ENCODE measurements around the gene BTBD9. TPM values are rescaled to one million over a fixed set of nuclear protein-coding genes. Genes with fewer than 3 reads are reported as not detected.

BTBD9 gene
- polyA plus RNA-seq, 2 of the 4 experiments (the other 2 are of a cell fraction) = 2.3 to 4.6 TPM

GRCh38 chr6:38522322-38522721 is 117.4 kb downstream of the BTBD9 start:
- CTCF ChIA-PET = interaction anchor here (0.7 to 1.8 kb wide), 2 partner anchors 28 to 48 kb away, joined by 3 to 4 read pairs; no protein-coding TSS in a partner anchor
- 17% methylated on average over 2 of the region's 2 CpGs for WGBS (ENCODE audit: missing lambda C conversion rate)
- ATAC-seq = peak in 1 of 2 experiments; percentile 42; a peak in 2 of 6 replicates

GRCh38 chr6:38518511-38519304 is 121.0 kb downstream of the BTBD9 start:
- Histone ChIP-seq H3K27ac (no peak overlapping the region), H3K4me1 (peaks cover 26% of the 10 kb centered on the region), H3K9me3 (no peaks in the 10 kb centered on the region), H3K4me3 (no peak overlapping the region), H3K4me2 (no peak overlapping the region)
- POLR2A ChIA-PET = no interaction called here
- DNase-seq (ENCODE audit: low read depth in 1 of 2, low spot score in 1 of 2) (no peak), ATAC-seq (no peak), FAIRE-seq (no peak)
- TF ChIP-seq BCL3 (IDR thresholded peaks at IDR 0.05) (no peak), ESRRA (IDR thresholded peaks at IDR 0.05; ENCODE audit: borderline replicate concordance, low read length) (no peak), NFE2L2 (conservative IDR thresholded peaks at IDR 0.05; ENCODE audit: low read length) (no peak), KDM5A (IDR thresholded peaks at IDR 0.05) (no peak), USF2 (IDR thresholded peaks at IDR 0.05) (no peak), HOXB5 (CRISPR knock-in tag; IDR thresholded peaks at IDR 0.05) (no peak), RNF2 (IDR thresholded peaks at IDR 0.05; ENCODE audit: borderline replicate concordance, low read depth) (no peak), EHF (CRISPR knock-in tag; IDR thresholded peaks at IDR 0.05) (no peak)
- CTCF ChIA-PET = interaction anchor here (1.2 kb wide), 1 partner anchor 21 kb away, joined by 3 read pairs; no protein-coding TSS in a partner anchor

More at GRCh38 chr6:38522322-38522721, 117.4 kb downstream of the BTBD9 start:
- no peaks in the 10 kb centered on the region for H3K9me3 ChIP-seq
- POLR2A ChIA-PET = no interaction called here
- peaks cover 17% of the 10 kb centered on the region; the same call in 2 of the 3 replicates for H3K4me1 ChIP-seq
- H3K4me3 ChIP-seq = no peak overlapping the region
- no peak overlapping the region; a peak in 1 of 6 replicates for H3K27ac ChIP-seq
- H3K4me2 ChIP-seq = peak overlapping the region; percentile 53
- DNase-seq (ENCODE audit: low read depth in 1 of 2, low spot score in 1 of 2) = peak in 1 of 2 experiments; percentile 55
- FAIRE-seq = no peak
- TF ChIP-seq KDM5A (IDR thresholded peaks at IDR 0.05) (no peak), NFE2L2 (conservative IDR thresholded peaks at IDR 0.05; ENCODE audit: low read length) (no peak), CTCF (IDR thresholded peaks at IDR 0.05) (no peak)

- DNase-seq (ENCODE audit: low read depth in 1 of 2, low spot score in 1 of 2) = peak in 1 of 2 experiments; percentile 63
- ATAC-seq = peak in 1 of 2 experiments; percentile 61; a peak in 3 of 6 replicates
- H3K9me3 ChIP-seq = no peaks in the 10 kb centered on the region
- no peak overlapping the region for H3K4me3 ChIP-seq
- peak overlapping the region; percentile 35 for H3K4me2 ChIP-seq
- H3K4me1 ChIP-seq = peaks cover 19% of the 10 kb centered on the region
- FAIRE-seq = no peak
- ChIA-PET CTCF (interaction anchor here (0.6 to 1.8 kb wide), 4 partner anchors 23 to 812 kb away, joined by 3 to 6 read pairs (median 3); no protein-coding TSS in a partner anchor), POLR2A (no interaction called here)
- H3K27ac ChIP-seq = peak overlapping the region; percentile 13 to 36; a peak in 2 of 6 replicates
- TF ChIP-seq NPAS2 (CRISPR knock-in tag; IDR thresholded peaks at IDR 0.05; ENCODE audit: borderline replicate concordance) (no peak), RNF2 (IDR thresholded peaks at IDR 0.05; ENCODE audit: borderline replicate concordance, low read depth) (no peak), REST (IDR thresholded peaks at IDR 0.05) (no peak), USF2 (IDR thresholded peaks at IDR 0.05) (no peak), EHMT2 (IDR thresholded peaks at IDR 0.05; ENCODE audit: low read depth) (no peak), RCOR1 (IDR thresholded peaks at IDR 0.05; ENCODE audit: low read depth, low read length) (no peak), HES2 (IDR thresholded peaks at IDR 0.05) (no peak), SMC3 (IDR thresholded peaks at IDR 0.05) (no peak), ESRRA (IDR thresholded peaks at IDR 0.05; ENCODE audit: borderline replicate concordance, low read length) (no peak), ZC3H11A (IDR thresholded peaks at IDR 0.05) (no peak), KDM1A (IDR thresholded peaks at IDR 0.05; ENCODE audit: low read depth) (no peak), ELK1 (IDR thresholded peaks at IDR 0.05; ENCODE audit: low read depth, low read length) (no peak), NR3C1 (IDR thresholded peaks at IDR 0.05) (no peak), CHD2 (IDR thresholded peaks at IDR 0.05; ENCODE audit: low read length, partially characterized antibody) (no peak)
Measured at GRCh38 chr6:38517005-38517404, 122.7 kb downstream of the BTBD9 start.

Data from A549 (cell line).